HUES6 (cell line): ENCODE data around the gene ERN2.

Source experiments
- H3K27ac ChIP-seq: 2 replicates; pipeline ENCODE4 v1.7.0; 2013; ENCODE audit warnings: low read depth, mild to moderate bottlenecking, low read length, inconsistent platforms
- H3K27me3 ChIP-seq: 2 replicates; pipeline ENCODE4 v1.6.1; 2013; ENCODE audit warnings: low read length; ENCODE audit not compliant: control insufficient read depth, insufficient read depth
- H3K36me3 ChIP-seq: 2 replicates; pipeline ENCODE4 v1.6.1; 2013; ENCODE audit warnings: low read length; ENCODE audit not compliant: control insufficient read depth, insufficient read depth
- H3K4me1 ChIP-seq: 2 replicates; pipeline ENCODE4 v1.6.1; 2013; ENCODE audit warnings: low read length; ENCODE audit not compliant: control insufficient read depth, insufficient read depth
- H3K4me3 ChIP-seq: 2 replicates; pipeline ENCODE4 v1.5.1; 2013; ENCODE audit warnings: low read depth, low read length
- H3K9ac ChIP-seq: one replicate; pipeline ENCODE4 v1.6.1; 2013; ENCODE audit warnings: mild to moderate bottlenecking, low read length
- H3K9me3 ChIP-seq: 2 replicates; pipeline ENCODE4 v1.6.1; 2013; ENCODE audit warnings: low read depth, low read length; ENCODE audit not compliant: control insufficient read depth, insufficient read depth

ERN2 gene

GRCh38 chr16:23668225-23668624, 44.8 kb downstream of the ERN2 start:
- Histone ChIP-seq H3K4me1 (no peaks in the 10 kb centered on the region), H3K9ac (no peak overlapping the region), H3K36me3 (peaks cover 89% of the 10 kb centered on the region), H3K9me3 (no peaks in the 10 kb centered on the region), H3K4me3 (no peak overlapping the region), H3K27ac (no peak overlapping the region), H3K27me3 (no peaks in the 10 kb centered on the region)

DNA sequence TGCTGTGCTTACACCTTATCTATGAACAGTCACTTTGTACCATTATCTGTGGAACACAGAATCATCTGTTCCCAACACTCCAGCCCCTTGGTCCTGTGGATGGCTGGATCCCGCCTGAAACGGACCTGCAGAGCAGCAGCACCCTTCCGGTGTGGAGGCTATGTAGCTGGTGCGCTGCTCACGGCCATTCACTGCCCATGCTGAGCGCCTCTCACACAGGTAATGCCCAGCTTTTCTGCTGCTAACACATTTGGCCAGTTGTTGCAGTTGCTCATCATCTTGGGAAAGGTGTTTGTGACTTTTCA, 45.7 kb downstream of the ERN2 start:
- H3K4me1 ChIP-seq = no peaks in the 10 kb centered on the region
- H3K4me3 ChIP-seq = no peak overlapping the region
- H3K9me3 ChIP-seq = no peaks in the 10 kb centered on the region
- peaks cover 96% of the 10 kb centered on the region for H3K36me3 ChIP-seq
- no peak overlapping the region for H3K9ac ChIP-seq
- no peak overlapping the region for H3K27ac ChIP-seq
- no peaks in the 10 kb centered on the region for H3K27me3 ChIP-seq

DNA sequence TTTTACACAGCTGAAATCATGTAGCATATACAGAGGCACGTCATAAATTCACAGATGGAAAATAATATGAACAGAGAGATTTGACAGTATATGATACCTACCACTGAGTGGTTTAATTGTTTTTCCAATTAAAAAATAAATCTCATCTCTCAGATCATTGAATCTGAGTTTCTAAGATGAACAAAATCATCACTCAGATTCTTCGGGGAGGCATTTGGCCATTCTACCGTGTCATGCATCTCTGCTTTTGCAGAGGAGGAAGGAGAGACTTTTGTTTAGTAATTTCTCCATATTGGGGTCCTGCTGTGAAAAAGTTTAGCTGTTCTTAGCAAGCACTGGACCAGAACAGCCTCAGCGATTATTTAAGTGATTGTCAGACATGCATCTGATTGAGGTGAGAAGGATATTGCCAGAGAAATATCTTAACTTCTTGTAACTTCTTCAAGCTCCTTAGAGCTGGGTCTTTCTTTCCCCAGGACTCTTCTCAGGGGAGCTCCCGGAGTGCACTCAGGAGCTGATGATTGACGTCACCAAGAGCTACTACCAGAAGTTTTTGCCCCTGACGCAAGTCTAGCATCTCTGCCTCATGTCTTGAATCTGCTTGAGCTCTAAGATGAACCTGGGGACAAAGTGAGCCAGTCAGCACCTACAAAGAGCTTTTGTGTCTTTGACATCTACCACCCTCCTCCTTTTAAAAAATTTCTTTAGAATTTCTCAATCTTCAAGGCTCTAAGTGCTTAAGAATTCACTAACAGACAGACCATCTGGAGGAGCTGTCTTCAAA, 46.3 kb downstream of the ERN2 start:
- no peaks in the 10 kb centered on the region for H3K4me1 ChIP-seq
- no peak overlapping the region for H3K9ac ChIP-seq
- no peaks in the 10 kb centered on the region for H3K9me3 ChIP-seq
- no peak overlapping the region for H3K27ac ChIP-seq
- peaks cover 96% of the 10 kb centered on the region for H3K36me3 ChIP-seq
- no peaks in the 10 kb centered on the region for H3K27me3 ChIP-seq
- no peak overlapping the region for H3K4me3 ChIP-seq

DNA sequence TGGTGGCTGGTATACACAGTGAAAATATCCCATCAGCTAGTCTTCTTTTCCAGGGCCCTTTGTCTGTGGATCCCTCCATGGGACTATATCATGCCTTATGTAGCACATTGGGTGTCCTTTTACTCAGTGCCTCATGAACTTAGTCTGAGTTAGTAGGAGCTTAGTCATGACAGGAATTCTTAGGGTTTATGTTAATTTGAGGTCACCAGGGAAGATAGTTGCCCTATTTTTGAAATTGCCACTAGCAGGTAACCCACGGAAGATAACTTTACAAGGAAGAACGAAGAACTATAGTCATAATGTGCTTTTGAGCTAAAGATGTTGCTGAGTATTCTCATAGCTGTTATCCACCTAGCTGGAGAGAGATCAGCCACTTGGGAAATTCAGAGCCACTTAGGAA, 49.1 kb downstream of the ERN2 start:
- no peaks in the 10 kb centered on the region for H3K9me3 ChIP-seq
- H3K27me3 ChIP-seq = no peaks in the 10 kb centered on the region
- H3K4me3 ChIP-seq = no peak overlapping the region
- no peak overlapping the region for H3K9ac ChIP-seq
- peaks cover 98% of the 10 kb centered on the region for H3K36me3 ChIP-seq
- no peak overlapping the region for H3K27ac ChIP-seq
- no peaks in the 10 kb centered on the region for H3K4me1 ChIP-seq

GRCh38 chr16:23651943-23652468, 61.0 kb downstream of the ERN2 start:
- Histone ChIP-seq H3K27me3 (no peaks in the 10 kb centered on the region), H3K4me3 (no peak overlapping the region), H3K9me3 (no peaks in the 10 kb centered on the region), H3K36me3 (peaks cover 38% of the 10 kb centered on the region), H3K4me1 (no peaks in the 10 kb centered on the region), H3K9ac (no peak overlapping the region), H3K27ac (no peak overlapping the region)

DNA sequence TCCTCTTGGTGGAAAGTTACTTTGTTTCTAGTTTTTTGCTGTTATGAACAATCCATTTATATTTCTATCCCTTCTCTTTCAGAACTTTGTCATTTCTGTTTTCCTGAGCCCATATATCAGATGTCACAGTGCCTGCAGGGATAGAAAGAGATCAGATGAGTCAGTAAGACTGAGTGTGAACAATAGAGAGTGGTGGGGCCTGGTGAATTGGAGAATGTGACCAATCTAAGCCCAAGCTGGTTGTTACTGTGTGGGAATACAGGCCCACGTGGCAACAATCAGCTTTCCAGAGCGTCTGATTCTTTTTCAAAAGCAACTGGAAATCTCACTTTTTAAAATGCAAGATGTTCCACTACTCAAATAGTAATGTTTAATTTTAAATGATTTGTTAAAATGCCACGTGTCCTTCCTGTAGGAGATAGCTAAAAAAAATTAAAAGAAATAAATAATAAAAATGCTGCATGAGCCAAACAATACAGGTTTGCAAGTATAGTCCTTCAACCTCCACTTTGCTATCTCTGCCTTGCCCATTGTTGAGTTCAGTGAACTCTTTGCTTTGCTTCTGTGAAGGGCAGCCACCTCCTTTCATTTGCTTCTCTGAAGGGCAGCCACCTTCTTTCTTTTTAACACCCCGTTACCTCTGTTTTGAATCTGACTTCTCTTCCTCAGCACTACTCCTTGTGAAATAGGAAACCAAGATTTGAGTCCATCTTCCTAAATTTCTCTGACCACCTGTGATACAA, 62.2 kb downstream of the ERN2 start:
- Histone ChIP-seq H3K36me3 (peaks cover 42% of the 10 kb centered on the region), H3K4me3 (no peak overlapping the region), H3K27ac (no peak overlapping the region), H3K9me3 (no peaks in the 10 kb centered on the region), H3K27me3 (no peaks in the 10 kb centered on the region), H3K9ac (no peak overlapping the region), H3K4me1 (no peaks in the 10 kb centered on the region)

DNA sequence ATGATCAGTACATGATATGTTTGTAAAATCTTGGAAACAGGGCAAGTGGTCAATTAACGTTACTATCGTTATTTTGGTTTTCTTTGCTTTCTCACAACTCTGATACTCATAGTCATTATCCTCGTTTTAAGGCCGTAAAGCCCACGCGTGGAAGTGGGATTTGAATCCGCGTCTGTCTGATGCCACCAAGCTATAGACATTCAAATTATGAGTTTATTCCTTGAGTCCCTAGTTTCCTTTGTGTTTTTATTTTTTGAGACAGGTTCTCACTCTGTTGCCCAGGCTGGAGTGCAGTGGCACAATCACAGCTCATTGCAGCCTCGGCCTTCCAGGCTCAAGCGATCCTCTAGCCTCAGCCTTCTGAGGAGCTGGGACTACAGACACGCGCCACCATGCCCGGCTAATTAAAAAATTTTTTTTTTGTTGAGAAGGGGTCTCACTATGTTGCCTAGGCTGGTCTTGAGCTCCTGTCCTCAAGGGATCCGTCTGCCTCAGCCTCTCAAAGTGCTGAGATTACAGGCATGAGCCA, 70.7 kb downstream of the ERN2 start:
- Histone ChIP-seq H3K9ac (peak overlapping the region; percentile 99), H3K4me3 (peak overlapping the region; percentile 100), H3K4me1 (peaks cover 16% of the 10 kb centered on the region), H3K27ac (no peak overlapping the region), H3K36me3 (peaks cover 50% of the 10 kb centered on the region), H3K27me3 (no peaks in the 10 kb centered on the region), H3K9me3 (no peaks in the 10 kb centered on the region)

DNA sequence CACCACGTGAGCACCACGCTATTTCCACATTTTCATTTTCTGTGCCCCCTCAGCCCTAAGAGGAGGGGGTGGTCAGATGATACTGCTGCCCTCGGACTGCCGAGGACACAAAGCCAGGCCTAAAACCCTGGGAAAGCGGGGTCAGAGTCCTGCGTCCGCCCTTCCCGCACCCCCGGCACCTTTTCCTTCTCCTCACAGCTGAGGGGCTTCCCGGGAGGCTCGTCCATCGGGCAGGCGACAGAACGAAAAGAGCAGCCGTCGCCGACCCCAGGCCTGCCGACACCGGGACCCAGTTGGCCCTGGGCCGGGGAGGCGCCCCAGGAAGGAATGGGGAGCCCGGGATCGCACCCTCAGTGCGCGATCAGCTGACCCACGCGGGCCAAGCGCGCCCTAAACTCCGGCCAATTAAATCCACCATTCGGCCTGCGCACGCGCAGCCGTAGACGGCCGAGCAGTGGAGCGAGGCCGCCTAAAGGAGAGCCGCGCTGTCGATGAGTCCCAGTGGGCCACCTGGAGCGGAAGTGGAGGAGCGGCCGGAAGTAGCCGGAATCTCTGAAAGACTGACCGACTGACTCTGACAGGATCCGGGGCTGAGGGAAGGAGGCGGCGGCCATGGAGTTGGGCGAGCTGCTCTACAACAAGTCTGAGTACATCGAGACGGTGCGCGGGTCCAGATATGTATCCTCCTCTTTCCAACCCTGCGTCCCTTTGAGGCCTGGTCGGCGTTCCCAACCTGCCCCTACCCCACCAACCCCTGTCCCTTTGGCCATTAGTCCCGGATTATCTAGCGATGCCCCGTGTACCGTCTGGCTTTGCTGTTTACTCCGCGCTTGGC, 71.9 kb downstream of the ERN2 start, which contains the start of the genes DCTN5 and PALB2:
Gene DCTN5, plus strand, starts transcription at position 536 of the 835 bp plus-strand sequence. Its CDS starts 77 bp downstream, at position 613.
Gene PALB2, minus strand, starts transcription at position 380 of the 835 bp plus-strand sequence. Its CDS starts 153 bp downstream, at position 227.
- peaks cover 55% of the 10 kb centered on the region for H3K36me3 ChIP-seq
- H3K4me3 ChIP-seq = peak within 1 kb of the TSS; percentile 100
- no peaks in the 10 kb centered on the region for H3K9me3 ChIP-seq
- H3K27ac ChIP-seq = peak within 1 kb of the TSS; percentile 97
- H3K9ac ChIP-seq = peak within 1 kb of the TSS; percentile 99
- no peaks in the 10 kb centered on the region for H3K27me3 ChIP-seq
- peaks cover 16% of the 10 kb centered on the region for H3K4me1 ChIP-seq

DNA sequence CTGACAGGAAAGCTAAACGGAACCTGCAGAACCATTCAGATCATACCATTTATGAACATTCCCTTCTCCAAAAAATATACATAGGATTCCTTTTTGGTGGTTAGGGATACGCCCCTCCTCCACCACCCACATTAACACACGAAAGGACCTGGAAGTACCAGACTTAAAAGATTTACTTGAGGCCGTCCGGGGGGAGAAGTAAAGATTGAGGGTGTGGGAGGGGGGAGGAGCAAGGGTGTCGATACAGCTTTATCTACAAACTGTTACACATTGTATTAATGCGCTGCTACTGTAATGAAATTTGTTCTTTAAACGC, 72.4 kb downstream of the ERN2 start:
- Histone ChIP-seq H3K27me3 (no peaks in the 10 kb centered on the region), H3K4me3 (peak overlapping the region; percentile 100), H3K36me3 (peaks cover 55% of the 10 kb centered on the region), H3K9ac (peak overlapping the region; percentile 99), H3K4me1 (peaks cover 16% of the 10 kb centered on the region), H3K27ac (peak overlapping the region; percentile 97), H3K9me3 (no peaks in the 10 kb centered on the region)
